ENCODE data around the gene ZDHHC5.

GRCh38 chr11:57645689-57646085 is 22.2 kb upstream of the ZDHHC5 start:
- TF ChIP-seq POLR2A (IDR thresholded peaks at IDR 0.05; ENCODE audit: low read depth) (no peak), CTCF (IDR thresholded peaks at IDR 0.05) (no peak), EP300 (IDR thresholded peaks at IDR 0.05) (no peak), POLR2AphosphoS5 (IDR thresholded peaks at IDR 0.05) (no peak)

All from esophagus muscularis mucosa (tissue), 4 donors.